ENCODE measurements around the gene IQCH. TPM values are rescaled to one million over a fixed set of nuclear protein-coding genes. Genes with fewer than 3 reads are reported as not detected.

IQCH gene
- total and polyA plus RNA-seq, 2 of the 4 experiments (the other 2 are of a cell fraction) = 0.60 to 2.5 TPM

GRCh38 chr15:67343206-67343605 lies 88.6 kb downstream of the IQCH start:
- H2AFZ ChIP-seq (replicated peaks; ENCODE audit: low read length, poor library complexity) = no peak overlapping the region
- TF ChIP-seq FOS (IDR thresholded peaks at IDR 0.05; ENCODE audit: low read depth, low read length) (no peak), RCOR1 (IDR thresholded peaks at IDR 0.05; ENCODE audit: insufficient replicate concordance, low read length) (no peak), USF2 (IDR thresholded peaks at IDR 0.05; ENCODE audit: low read depth, low read length) (no peak)
- H2BK20ac ChIP-seq (ENCODE audit: low read depth, low read length) = no peak overlapping the region
- H4K20me1 ChIP-seq (ENCODE audit: insufficient read depth, low read length) = no peaks in the 10 kb centered on the region
- H3K23ac ChIP-seq (ENCODE audit: low read depth, low read length) = no peak overlapping the region
- no peak overlapping the region for H2AK9ac ChIP-seq (replicated peaks; ENCODE audit: low read depth, low read length, poor library complexity)
- no peak overlapping the region for H2AK5ac ChIP-seq (ENCODE audit: low read depth, low read length)
- H3K27ac ChIP-seq (ENCODE audit: insufficient read depth, low read length) = no peak overlapping the region
- dilution Hi-C loops (cut with HindIII; ENCODE audit: low sequenced_read_pairs, unreplicated experiment) = no loop called here
- no peak overlapping the region for H3K14ac ChIP-seq (replicated peaks; ENCODE audit: low read depth, low read length)
- H2BK120ac ChIP-seq (ENCODE audit: low read depth, low read length) = no peak overlapping the region
- no peak overlapping the region for H3K18ac ChIP-seq (ENCODE audit: low read depth, low read length)
- no TSS peak for BruUV-seq (replicated peaks)
- in situ Hi-C loops (cut with MboI; ENCODE audit: low sequenced_read_pairs) = no loop called here
- ChIA-PET CTCF (no interaction called here), POLR2A (ENCODE audit: unreplicated experiment) (no interaction called here)
- H2BK15ac ChIP-seq (ENCODE audit: low read depth, low read length) = no peak overlapping the region
- DNase-seq = no peak
- H3K4me2 ChIP-seq (ENCODE audit: low read depth, low read length) = no peak overlapping the region
- no peak overlapping the region for H2BK5ac ChIP-seq (ENCODE audit: low read depth, low read length, poor library complexity, severe bottlenecking)
- no peak overlapping the region for H4K91ac ChIP-seq (ENCODE audit: insufficient read depth, low read depth, low read length)
- H3K9me3 ChIP-seq (ENCODE audit: control insufficient read depth, insufficient read depth, low read length) = no peaks in the 10 kb centered on the region; the same call in 1 of the 2 replicates
- ATAC-seq (ENCODE audit: low read depth) = no peak
- H3K4me1 ChIP-seq (ENCODE audit: control insufficient read depth, insufficient read depth, low read length) = no peaks in the 10 kb centered on the region
- no peaks in the 10 kb centered on the region for H3K9me1 ChIP-seq (ENCODE audit: insufficient read depth, low read length)
- H3K4me3 ChIP-seq (ENCODE audit: insufficient read depth, low read depth, low read length) = no peak overlapping the region
- H3K56ac ChIP-seq (ENCODE audit: extremely low read depth, insufficient read depth, low read length) = no peak overlapping the region
- no peak overlapping the region for H4K8ac ChIP-seq (ENCODE audit: low read depth in 2 of 2, low read length in 2 of 2)
- H3K36me3 ChIP-seq (ENCODE audit: control insufficient read depth, insufficient read depth, low read length) = no peaks in the 10 kb centered on the region
- no peak overlapping the region for H3K4ac ChIP-seq (ENCODE audit: low read depth, low read length)
- no peaks in the 10 kb centered on the region for H3K79me1 ChIP-seq (ENCODE audit: low read depth in 1 of 2, low read length in 2 of 2)
- H3K9ac ChIP-seq (ENCODE audit: low read depth, low read length) = no peak overlapping the region
- H3K27me3 ChIP-seq (ENCODE audit: control insufficient read depth, insufficient read depth, low read length) = peaks cover 2% of the 10 kb centered on the region
- H4K5ac ChIP-seq (ENCODE audit: low read depth, low read length) = no peak overlapping the region
- intact Hi-C loops (cut with micrococcal nuclease) = no loop called here
